WTC11 (cell line): ENCODE measurements around the gene EP400. TPM values are rescaled to one million over a fixed set of nuclear protein-coding genes. Genes with fewer than 3 reads are reported as not detected.
A peak's percentile ranks its signal among the peaks of the same experiment; 100 is the strongest.

Experiments used
- ATAC-seq: fragments of 200-7000 bp; cut with Tn5 transposase; 2 replicates; pipeline ENCODE4 v1.10.0; 2021; ENCODE audit warnings: mild to moderate bottlenecking, moderate library complexity
- CTCF ChIA-PET: fragments of 300-600 bp; sonication (Branson Sonifier 250); formaldehyde crosslinking; loops from one replicate; lab custom pipeline; 2021; ENCODE audit warnings: antibody characterized with exemption; lab: Charles Lee
- POLR2A ChIA-PET: fragments of 350-600 bp; sonication (Branson Sonifier 250); formaldehyde crosslinking; loops from one replicate; lab custom pipeline; 2021; ENCODE audit warnings: antibody characterized with exemption; lab: Charles Lee
- DNase-seq: peaks from one replicate; pipeline ENCODE4 v3.0.0; 2021; ENCODE audit warnings: low spot score
- H3K27ac Mint-ChIP-seq: 2 replicates; pipeline ENCODE4 v1.8.0; 2021; ENCODE audit warnings: mixed read lengths
- H3K27me3 Mint-ChIP-seq: 2 replicates; pipeline ENCODE4 v1.8.0; 2021; ENCODE audit warnings: low read depth, mild to moderate bottlenecking, moderate library complexity, mixed read lengths
- H3K36me3 Mint-ChIP-seq: 2 replicates; pipeline ENCODE4 v1.8.0; 2021; ENCODE audit warnings: mixed read lengths
- H3K4me1 Mint-ChIP-seq: 2 replicates; pipeline ENCODE4 v1.8.0; 2022; ENCODE audit warnings: mixed read lengths
- H3K4me3 Mint-ChIP-seq: 2 replicates; pipeline ENCODE4 v1.8.0; 2021; ENCODE audit warnings: mild to moderate bottlenecking, moderate library complexity, mixed read lengths
- H3K9me3 Mint-ChIP-seq: 2 replicates; pipeline ENCODE4 v1.8.0; 2021; ENCODE audit warnings: mixed read lengths
- CREM ChIP-seq: sonication (generic); formaldehyde crosslinking; IDR thresholded peaks from 2 replicates; pipeline ENCODE4 v1.8.1; 2022; ENCODE audit warnings: mild to moderate bottlenecking, missing genetic modification reagents, moderate library complexity
- FOXJ3 ChIP-seq: sonication (generic); formaldehyde crosslinking; IDR thresholded peaks from 2 replicates; pipeline ENCODE4 v1.9.0; 2021; ENCODE audit warnings: missing genetic modification reagents, mild to moderate bottlenecking, borderline replicate concordance
- FOXK1 ChIP-seq: sonication (generic); formaldehyde crosslinking; IDR thresholded peaks from 2 replicates; pipeline ENCODE4 v1.8.0; 2022; ENCODE audit warnings: mild to moderate bottlenecking, moderate library complexity, missing genetic modification reagents
- GABPB1 ChIP-seq: sonication (generic); formaldehyde crosslinking; IDR thresholded peaks from 2 replicates; pipeline ENCODE4 v1.8.1; 2023; ENCODE audit warnings: mild to moderate bottlenecking, missing genetic modification reagents
- GRHL2 ChIP-seq: fragments of 250-450 bp; sonication (Bioruptor Pico); IDR thresholded peaks from 2 replicates; pipeline ENCODE4 v1.8.0; 2022; ENCODE audit warnings: mild to moderate bottlenecking, moderate library complexity; ENCODE audit not compliant: insufficient replicate concordance, severe bottlenecking
- GTF2I ChIP-seq: fragments of 250-450 bp; sonication (Bioruptor Pico); conservative IDR thresholded peaks from 2 replicates; pipeline ENCODE4 v1.4.0; 2021; ENCODE audit warnings: mild to moderate bottlenecking
- HMGA2 ChIP-seq: fragments of 250-450 bp; sonication (Bioruptor Pico); IDR thresholded peaks from 2 replicates; pipeline ENCODE4 v1.4.0; 2021; ENCODE audit warnings: mild to moderate bottlenecking, moderate library complexity
- IRF2 ChIP-seq: sonication (generic); formaldehyde crosslinking; IDR thresholded peaks from 2 replicates; pipeline ENCODE4 v1.8.0; 2022; ENCODE audit warnings: low read depth, missing genetic modification reagents, borderline replicate concordance
- NFYB ChIP-seq: sonication (generic); formaldehyde crosslinking; conservative IDR thresholded peaks from 2 replicates; pipeline ENCODE4 v1.8.0; 2022; ENCODE audit warnings: low read depth, missing genetic modification reagents
- PRRX2 ChIP-seq: fragments of 250-450 bp; sonication (Bioruptor Pico); IDR thresholded peaks from 2 replicates; pipeline ENCODE4 v1.8.0; 2021; ENCODE audit warnings: mild to moderate bottlenecking
- SMAD4 ChIP-seq: sonication (generic); formaldehyde crosslinking; IDR thresholded peaks from 2 replicates; pipeline ENCODE4 v1.8.0; 2022; ENCODE audit warnings: mild to moderate bottlenecking, missing genetic modification reagents
- SOX15 ChIP-seq: fragments of 250-450 bp; sonication (Bioruptor Pico); IDR thresholded peaks from 2 replicates; pipeline ENCODE4 v1.9.0; 2021; ENCODE audit warnings: mild to moderate bottlenecking
- ZNF317 ChIP-seq: sonication (generic); formaldehyde crosslinking; IDR thresholded peaks from 2 replicates; pipeline ENCODE4 v1.8.1; 2023; ENCODE audit warnings: low read depth, mild to moderate bottlenecking, moderate library complexity, missing genetic modification reagents, borderline replicate concordance
- ZNF396 ChIP-seq: fragments of 250-450 bp; sonication (Bioruptor Pico); IDR thresholded peaks from 2 replicates; pipeline ENCODE4 v1.8.0; 2021; ENCODE audit warnings: mild to moderate bottlenecking, moderate library complexity, borderline replicate concordance
- total RNA-seq: library from RNA; stranded (reverse); gene quantifications from 3 replicates; pipeline ENCODE4 v1.2.3, GENCODE V29; 2021
- TF ChIP-seq, protein P1 (sequence below): sonication (generic); formaldehyde crosslinking; IDR thresholded peaks from 2 replicates; pipeline ENCODE4 v1.8.0; 2022; ENCODE audit warnings: mild to moderate bottlenecking, missing genetic modification reagents
- TF ChIP-seq, protein P2 (sequence below): fragments of 250-450 bp; sonication (Bioruptor Pico); IDR thresholded peaks from 2 replicates; pipeline ENCODE4 v1.9.0; 2021; ENCODE audit warnings: mild to moderate bottlenecking, borderline replicate concordance
- TF ChIP-seq, protein P3 (sequence below): sonication (generic); formaldehyde crosslinking; IDR thresholded peaks from 2 replicates; pipeline ENCODE4 v1.8.1; 2023; ENCODE audit warnings: mild to moderate bottlenecking, missing genetic modification reagents
- TF ChIP-seq, protein P4 (sequence below): fragments of 250-450 bp; sonication (Bioruptor Pico); IDR thresholded peaks from 2 replicates; pipeline ENCODE4 v2.1.2; 2022; ENCODE audit warnings: mild to moderate bottlenecking, moderate library complexity
- TF ChIP-seq, protein P5 (sequence below): sonication (generic); formaldehyde crosslinking; IDR thresholded peaks from 2 replicates; pipeline ENCODE4 v1.8.1; 2023; ENCODE audit warnings: mild to moderate bottlenecking, missing genetic modification reagents

Gene EP400
- total RNA-seq, 1 experiment from 2014 or later: 75.8 TPM

DNA sequence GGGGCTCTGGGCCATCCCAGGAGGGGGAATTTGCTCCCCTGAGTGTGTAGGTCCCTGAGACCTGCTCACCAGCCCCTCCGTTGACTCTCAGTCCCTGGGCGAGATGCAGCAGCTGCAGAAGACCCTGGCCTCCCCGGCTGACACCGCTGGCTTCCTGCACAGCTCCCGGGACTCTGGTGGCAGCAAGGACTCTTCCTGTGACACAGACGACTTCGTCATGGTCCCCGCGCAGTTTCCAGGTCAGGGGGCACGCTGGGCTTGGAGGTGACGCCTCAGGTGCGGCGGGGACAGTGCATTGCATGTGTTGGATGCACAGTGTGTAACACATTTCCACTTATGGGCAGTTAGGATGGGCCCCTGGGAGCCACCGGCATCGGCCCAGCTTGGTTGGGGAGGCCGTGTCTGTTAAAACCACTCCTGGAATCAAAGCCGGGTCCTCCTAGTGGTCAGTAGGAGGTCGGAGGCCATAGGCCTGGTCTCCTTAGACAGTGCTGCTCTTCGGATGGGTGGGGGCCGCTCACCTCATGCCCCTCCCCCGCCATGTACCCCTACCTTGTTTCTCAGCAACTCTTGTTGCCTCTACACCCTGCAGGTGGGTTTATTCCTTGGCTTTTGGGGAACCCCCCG, 37.8 kb upstream of the EP400 start (continued):
- TF ChIP-seq, protein P1, sequence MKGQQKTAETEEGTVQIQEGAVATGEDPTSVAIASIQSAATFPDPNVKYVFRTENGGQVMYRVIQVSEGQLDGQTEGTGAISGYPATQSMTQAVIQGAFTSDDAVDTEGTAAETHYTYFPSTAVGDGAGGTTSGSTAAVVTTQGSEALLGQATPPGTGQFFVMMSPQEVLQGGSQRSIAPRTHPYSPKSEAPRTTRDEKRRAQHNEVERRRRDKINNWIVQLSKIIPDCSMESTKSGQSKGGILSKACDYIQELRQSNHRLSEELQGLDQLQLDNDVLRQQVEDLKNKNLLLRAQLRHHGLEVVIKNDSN (CRISPR knock-in tag): no peak
- TF ChIP-seq, protein P2, sequence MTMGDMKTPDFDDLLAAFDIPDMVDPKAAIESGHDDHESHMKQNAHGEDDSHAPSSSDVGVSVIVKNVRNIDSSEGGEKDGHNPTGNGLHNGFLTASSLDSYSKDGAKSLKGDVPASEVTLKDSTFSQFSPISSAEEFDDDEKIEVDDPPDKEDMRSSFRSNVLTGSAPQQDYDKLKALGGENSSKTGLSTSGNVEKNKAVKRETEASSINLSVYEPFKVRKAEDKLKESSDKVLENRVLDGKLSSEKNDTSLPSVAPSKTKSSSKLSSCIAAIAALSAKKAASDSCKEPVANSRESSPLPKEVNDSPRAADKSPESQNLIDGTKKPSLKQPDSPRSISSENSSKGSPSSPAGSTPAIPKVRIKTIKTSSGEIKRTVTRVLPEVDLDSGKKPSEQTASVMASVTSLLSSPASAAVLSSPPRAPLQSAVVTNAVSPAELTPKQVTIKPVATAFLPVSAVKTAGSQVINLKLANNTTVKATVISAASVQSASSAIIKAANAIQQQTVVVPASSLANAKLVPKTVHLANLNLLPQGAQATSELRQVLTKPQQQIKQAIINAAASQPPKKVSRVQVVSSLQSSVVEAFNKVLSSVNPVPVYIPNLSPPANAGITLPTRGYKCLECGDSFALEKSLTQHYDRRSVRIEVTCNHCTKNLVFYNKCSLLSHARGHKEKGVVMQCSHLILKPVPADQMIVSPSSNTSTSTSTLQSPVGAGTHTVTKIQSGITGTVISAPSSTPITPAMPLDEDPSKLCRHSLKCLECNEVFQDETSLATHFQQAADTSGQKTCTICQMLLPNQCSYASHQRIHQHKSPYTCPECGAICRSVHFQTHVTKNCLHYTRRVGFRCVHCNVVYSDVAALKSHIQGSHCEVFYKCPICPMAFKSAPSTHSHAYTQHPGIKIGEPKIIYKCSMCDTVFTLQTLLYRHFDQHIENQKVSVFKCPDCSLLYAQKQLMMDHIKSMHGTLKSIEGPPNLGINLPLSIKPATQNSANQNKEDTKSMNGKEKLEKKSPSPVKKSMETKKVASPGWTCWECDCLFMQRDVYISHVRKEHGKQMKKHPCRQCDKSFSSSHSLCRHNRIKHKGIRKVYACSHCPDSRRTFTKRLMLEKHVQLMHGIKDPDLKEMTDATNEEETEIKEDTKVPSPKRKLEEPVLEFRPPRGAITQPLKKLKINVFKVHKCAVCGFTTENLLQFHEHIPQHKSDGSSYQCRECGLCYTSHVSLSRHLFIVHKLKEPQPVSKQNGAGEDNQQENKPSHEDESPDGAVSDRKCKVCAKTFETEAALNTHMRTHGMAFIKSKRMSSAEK (CRISPR knock-in tag): no peak
- TF ChIP-seq FOXK1 (CRISPR knock-in tag) (no peak), GTF2I (CRISPR knock-in tag) (no peak), NFYB (CRISPR knock-in tag) (no peak), SOX15 (CRISPR knock-in tag) (no peak), FOXJ3 (CRISPR knock-in tag) (no peak), PRRX2 (CRISPR knock-in tag) (no peak)
- TF ChIP-seq, protein P3, sequence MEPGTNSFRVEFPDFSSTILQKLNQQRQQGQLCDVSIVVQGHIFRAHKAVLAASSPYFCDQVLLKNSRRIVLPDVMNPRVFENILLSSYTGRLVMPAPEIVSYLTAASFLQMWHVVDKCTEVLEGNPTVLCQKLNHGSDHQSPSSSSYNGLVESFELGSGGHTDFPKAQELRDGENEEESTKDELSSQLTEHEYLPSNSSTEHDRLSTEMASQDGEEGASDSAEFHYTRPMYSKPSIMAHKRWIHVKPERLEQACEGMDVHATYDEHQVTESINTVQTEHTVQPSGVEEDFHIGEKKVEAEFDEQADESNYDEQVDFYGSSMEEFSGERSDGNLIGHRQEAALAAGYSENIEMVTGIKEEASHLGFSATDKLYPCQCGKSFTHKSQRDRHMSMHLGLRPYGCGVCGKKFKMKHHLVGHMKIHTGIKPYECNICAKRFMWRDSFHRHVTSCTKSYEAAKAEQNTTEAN (CRISPR knock-in tag): no peak
- TF ChIP-seq, protein P4, sequence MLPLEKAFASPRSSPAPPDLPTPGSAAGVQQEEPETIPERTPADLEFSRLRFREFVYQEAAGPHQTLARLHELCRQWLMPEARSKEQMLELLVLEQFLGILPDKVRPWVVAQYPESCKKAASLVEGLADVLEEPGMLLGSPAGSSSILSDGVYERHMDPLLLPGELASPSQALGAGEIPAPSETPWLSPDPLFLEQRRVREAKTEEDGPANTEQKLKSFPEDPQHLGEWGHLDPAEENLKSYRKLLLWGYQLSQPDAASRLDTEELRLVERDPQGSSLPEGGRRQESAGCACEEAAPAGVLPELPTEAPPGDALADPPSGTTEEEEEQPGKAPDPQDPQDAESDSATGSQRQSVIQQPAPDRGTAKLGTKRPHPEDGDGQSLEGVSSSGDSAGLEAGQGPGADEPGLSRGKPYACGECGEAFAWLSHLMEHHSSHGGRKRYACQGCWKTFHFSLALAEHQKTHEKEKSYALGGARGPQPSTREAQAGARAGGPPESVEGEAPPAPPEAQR (CRISPR knock-in tag): no peak

DNA sequence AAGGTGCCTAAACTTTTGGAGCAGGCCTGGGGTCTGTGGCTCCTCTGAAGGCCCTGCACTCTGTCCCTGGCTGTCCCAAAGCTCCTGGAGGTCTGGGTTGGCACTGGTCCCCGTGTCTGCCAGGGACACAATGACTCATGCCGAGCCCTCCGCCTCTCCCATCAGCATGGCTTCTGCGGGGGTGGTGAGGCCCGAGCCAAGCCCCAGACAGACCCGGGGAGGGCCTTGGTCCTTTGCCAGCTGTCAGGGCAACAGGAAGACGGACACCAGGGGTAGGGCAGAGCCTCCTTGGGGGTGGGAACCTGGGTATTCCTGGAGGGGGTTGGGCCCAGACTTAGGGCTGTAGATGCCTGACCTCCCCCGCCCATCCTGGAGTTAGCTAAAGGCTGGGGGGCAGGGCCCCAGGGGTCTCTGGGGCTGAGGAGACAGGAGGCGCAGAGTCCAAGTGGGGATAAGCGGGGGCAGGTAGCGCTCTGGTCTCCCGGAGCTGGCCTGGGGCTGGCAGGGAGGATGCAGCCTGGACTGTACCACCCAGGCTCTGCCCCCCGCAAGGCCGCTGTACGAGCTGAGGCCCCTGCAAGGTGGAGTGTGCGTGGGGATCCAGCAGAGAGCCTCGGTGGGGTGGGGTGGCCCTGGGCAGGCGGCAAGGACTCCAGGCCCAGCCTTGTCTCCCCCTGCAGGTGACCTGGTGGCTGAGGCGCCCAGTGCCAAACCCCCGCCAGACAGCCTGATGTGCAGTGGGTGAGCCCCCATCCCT, 37.0 kb upstream of the EP400 start:
- Mint-ChIP-seq H3K27ac (no peak overlapping the region; the same call in 1 of the 2 replicates), H3K27me3 (no peaks in the 10 kb centered on the region), H3K9me3 (no peaks in the 10 kb centered on the region), H3K36me3 (peaks cover 14% of the 10 kb centered on the region)
- TF ChIP-seq GTF2I (CRISPR knock-in tag) (no peak), ZNF396 (CRISPR knock-in tag) (no peak), SMAD4 (CRISPR knock-in tag) (no peak), IRF2 (CRISPR knock-in tag) (no peak), ZNF317 (CRISPR knock-in tag) (no peak), GRHL2 (CRISPR knock-in tag) (no peak), HMGA2 (no peak), CREM (CRISPR knock-in tag) (no peak), GABPB1 (CRISPR knock-in tag) (no peak)
- TF ChIP-seq, protein P2 (CRISPR knock-in tag): no peak
- TF ChIP-seq, protein P5, sequence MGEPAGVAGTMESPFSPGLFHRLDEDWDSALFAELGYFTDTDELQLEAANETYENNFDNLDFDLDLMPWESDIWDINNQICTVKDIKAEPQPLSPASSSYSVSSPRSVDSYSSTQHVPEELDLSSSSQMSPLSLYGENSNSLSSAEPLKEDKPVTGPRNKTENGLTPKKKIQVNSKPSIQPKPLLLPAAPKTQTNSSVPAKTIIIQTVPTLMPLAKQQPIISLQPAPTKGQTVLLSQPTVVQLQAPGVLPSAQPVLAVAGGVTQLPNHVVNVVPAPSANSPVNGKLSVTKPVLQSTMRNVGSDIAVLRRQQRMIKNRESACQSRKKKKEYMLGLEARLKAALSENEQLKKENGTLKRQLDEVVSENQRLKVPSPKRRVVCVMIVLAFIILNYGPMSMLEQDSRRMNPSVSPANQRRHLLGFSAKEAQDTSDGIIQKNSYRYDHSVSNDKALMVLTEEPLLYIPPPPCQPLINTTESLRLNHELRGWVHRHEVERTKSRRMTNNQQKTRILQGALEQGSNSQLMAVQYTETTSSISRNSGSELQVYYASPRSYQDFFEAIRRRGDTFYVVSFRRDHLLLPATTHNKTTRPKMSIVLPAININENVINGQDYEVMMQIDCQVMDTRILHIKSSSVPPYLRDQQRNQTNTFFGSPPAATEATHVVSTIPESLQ (CRISPR knock-in tag): no peak
- TF ChIP-seq, all 79 proteins: peak for 0
- DNase-seq: no peak
- Mint-ChIP-seq H3K4me1 (no peaks in the 10 kb centered on the region), H3K4me3 (no peak overlapping the region)
- ChIA-PET CTCF (no interaction called here), POLR2A (interaction anchor here (0.6 kb wide), 1 partner anchor 26 kb away, joined by 3 read pairs; no protein-coding TSS in a partner anchor)
- ATAC-seq: peak; percentile 18
